Activated CD4-positive, alpha-beta T cell treated with anti-CD3 and anti-CD28 coated beads for 36 hours (primary cell): Measurements from ENCODE around the gene MXI1. TPM values are rescaled to one million over a fixed set of nuclear protein-coding genes. Genes with fewer than 3 reads are reported as not detected.
A peak's percentile ranks its signal among the peaks of the same experiment; 100 is the strongest.
"Not testable (repeated sequence)": the region's sequence is repeated elsewhere in the genome, so short reads cannot be mapped to it uniquely, and the experiment has no call there.

Experiments used
- ATAC-seq: fragments of 200-7000 bp; cut with Tn5 transposase; one replicate; pipeline ENCODE4 v1.10.0; 2021; ENCODE audit warnings: mild to moderate bottlenecking, moderate library complexity
- CTCF ChIA-PET: fragments of 350-600 bp; sonication (Branson Sonifier 250); formaldehyde crosslinking; loops from one replicate; lab custom pipeline; 2021; ENCODE audit warnings: antibody characterized with exemption; lab: Charles Lee
- POLR2A ChIA-PET: fragments of 350-600 bp; sonication (Branson Sonifier 250); formaldehyde crosslinking; loops from one replicate; lab custom pipeline; 2021; ENCODE audit warnings: antibody characterized with exemption, inconsistent platforms; lab: Charles Lee
- DNase-seq: peaks from one replicate; pipeline ENCODE4 v3.0.0-alpha.2; 2020
- H3K27ac Mint-ChIP-seq: one replicate; pipeline ENCODE4 v1.8.0; 2021; ENCODE audit warnings: mixed read lengths
- H3K27me3 Mint-ChIP-seq: one replicate; pipeline ENCODE4 v1.8.0; 2021; ENCODE audit warnings: mixed read lengths
- H3K36me3 Mint-ChIP-seq: one replicate; pipeline ENCODE4 v1.8.0; 2021; ENCODE audit warnings: low read depth, mixed read lengths
- H3K4me1 Mint-ChIP-seq: one replicate; pipeline ENCODE4 v1.8.0; 2021; ENCODE audit warnings: mixed read lengths
- H3K4me3 Mint-ChIP-seq: one replicate; pipeline ENCODE4 v1.8.0; 2021; ENCODE audit warnings: mild to moderate bottlenecking, moderate library complexity, mixed read lengths
- H3K9me3 Mint-ChIP-seq: one replicate; pipeline ENCODE4 v1.8.0; 2021; ENCODE audit warnings: low read depth, mixed read lengths
- intact Hi-C, 2 experiments: fragments of 100-400 bp; cut with DNase I in 1 of 2; cut with micrococcal nuclease in 1 of 2; formaldehyde crosslinking; loops; one replicate each; pipeline versions ENCODE4 v1.14.2 to v1.15.1; 2022 to 2024; cut with DNase I, micrococcal nuclease
- total RNA-seq, 2 experiments: library from RNA; stranded (reverse); gene quantifications; one replicate each; pipeline ENCODE4 v1.2.3, GENCODE V29; 2021

The MXI1 gene
- total RNA-seq, 2 experiments from 2014 or later: 49.7 to 75.7 TPM

GRCh38 chr10:110272995-110273394, 65.6 kb downstream of the MXI1 start:
- intact Hi-C loops, ATAC-seq, DNase-seq, H3K36me3 Mint-ChIP-seq, POLR2A ChIA-PET, H3K27me3 Mint-ChIP-seq, H3K27ac Mint-ChIP-seq, H3K9me3 Mint-ChIP-seq, H3K4me3 Mint-ChIP-seq: not testable (repeated sequence)
- peaks cover 53% of the 10 kb centered on the region for H3K4me1 Mint-ChIP-seq
- CTCF ChIA-PET: interaction anchor here (0.6 to 4.1 kb wide), 8 partner anchors 7 to 389 kb away, joined by 3 to 17 read pairs (median 4); no protein-coding TSS in a partner anchor

GRCh38 chr10:110273474-110273873, 66.1 kb downstream of the MXI1 start:
- H3K4me3 Mint-ChIP-seq: no peak overlapping the region
- H3K9me3 Mint-ChIP-seq: no peaks in the 10 kb centered on the region
- POLR2A ChIA-PET: no interaction called here
- H3K36me3 Mint-ChIP-seq: no peaks in the 10 kb centered on the region
- CTCF ChIA-PET: interaction anchor here (0.6 to 4.1 kb wide), 11 partner anchors 8 to 389 kb away, joined by 3 to 17 read pairs (median 5); partner anchors contain the start of gene MXI1
- peak overlapping the region; percentile 66 for H3K27ac Mint-ChIP-seq
- peak; percentile 57 for ATAC-seq
- intact Hi-C loops: no loop called here
- peaks cover 51% of the 10 kb centered on the region for H3K4me1 Mint-ChIP-seq
- no peaks in the 10 kb centered on the region for H3K27me3 Mint-ChIP-seq
- peak; percentile 65 for DNase-seq

GRCh38 chr10:110274072-110274627, 66.7 kb downstream of the MXI1 start:
- no peaks in the 10 kb centered on the region for H3K36me3 Mint-ChIP-seq
- H3K4me1 Mint-ChIP-seq: peaks cover 50% of the 10 kb centered on the region
- ATAC-seq (no peak), DNase-seq (no peak)
- H3K9me3 Mint-ChIP-seq: no peaks in the 10 kb centered on the region
- no peaks in the 10 kb centered on the region for H3K27me3 Mint-ChIP-seq
- ChIA-PET POLR2A (no interaction called here), CTCF (interaction anchor here (0.6 to 4.1 kb wide), 14 partner anchors 8 to 141 kb away, joined by 3 to 17 read pairs (median 6); partner anchors contain the start of gene MXI1)
- no peak overlapping the region for H3K4me3 Mint-ChIP-seq
- H3K27ac Mint-ChIP-seq: no peak overlapping the region
- intact Hi-C loops: no loop called here

GRCh38 chr10:110274647-110275046, 67.2 kb downstream of the MXI1 start:
- DNase-seq (no peak), ATAC-seq (no peak)
- H3K36me3 Mint-ChIP-seq: peaks cover 3% of the 10 kb centered on the region
- no peak overlapping the region for H3K27ac Mint-ChIP-seq
- CTCF ChIA-PET: interaction anchor here (1.0 to 4.1 kb wide), 11 partner anchors 9 to 141 kb away, joined by 4 to 17 read pairs (median 6); partner anchors contain the start of gene MXI1
- no peaks in the 10 kb centered on the region for H3K27me3 Mint-ChIP-seq
- H3K9me3 Mint-ChIP-seq: no peaks in the 10 kb centered on the region
- H3K4me3 Mint-ChIP-seq: no peak overlapping the region
- peaks cover 49% of the 10 kb centered on the region for H3K4me1 Mint-ChIP-seq
- intact Hi-C loops: loop anchor here in 1 of 2 experiments (5.0 kb wide), 1 partner anchor 297 kb away; no protein-coding TSS in a partner anchor
- POLR2A ChIA-PET: no interaction called here

GRCh38 chr10:110275128-110275729, 67.8 kb downstream of the MXI1 start:
- POLR2A ChIA-PET: no interaction called here
- no peak for ATAC-seq
- intact Hi-C loops: loop anchor here in 1 of 2 experiments (5.0 kb wide), 1 partner anchor 298 kb away; no protein-coding TSS in a partner anchor
- peaks cover 3% of the 10 kb centered on the region for H3K36me3 Mint-ChIP-seq
- CTCF ChIA-PET: interaction anchor here (1.0 to 4.1 kb wide), 10 partner anchors 10 to 142 kb away, joined by 4 to 17 read pairs (median 6); partner anchors contain the start of gene MXI1
- no peaks in the 10 kb centered on the region for H3K9me3 Mint-ChIP-seq
- no peaks in the 10 kb centered on the region for H3K27me3 Mint-ChIP-seq
- H3K4me3 Mint-ChIP-seq: no peak overlapping the region
- H3K27ac Mint-ChIP-seq: no peak overlapping the region
- no peak for DNase-seq
- H3K4me1 Mint-ChIP-seq: peaks cover 44% of the 10 kb centered on the region

GRCh38 chr10:110276603-110277002, 69.2 kb downstream of the MXI1 start:
- no peak overlapping the region for H3K4me3 Mint-ChIP-seq
- intact Hi-C loops: loop anchor here in 1 of 2 experiments (5.0 kb wide), 1 partner anchor 299 kb away; no protein-coding TSS in a partner anchor
- H3K27me3 Mint-ChIP-seq: no peaks in the 10 kb centered on the region
- peaks cover 38% of the 10 kb centered on the region for H3K4me1 Mint-ChIP-seq
- ATAC-seq (no peak), DNase-seq (no peak)
- H3K9me3 Mint-ChIP-seq: no peaks in the 10 kb centered on the region
- H3K36me3 Mint-ChIP-seq: peaks cover 6% of the 10 kb centered on the region
- CTCF ChIA-PET: no interaction called here
- POLR2A ChIA-PET: interaction anchor here (0.6 kb wide), 1 partner anchor 116 kb away, joined by 4 read pairs; no protein-coding TSS in a partner anchor
- H3K27ac Mint-ChIP-seq: no peak overlapping the region

GRCh38 chr10:110277591-110277990, 70.2 kb downstream of the MXI1 start:
- Mint-ChIP-seq H3K4me3 (no peak overlapping the region), H3K27ac (no peak overlapping the region), H3K27me3 (no peaks in the 10 kb centered on the region), H3K36me3 (peaks cover 6% of the 10 kb centered on the region), H3K9me3 (no peaks in the 10 kb centered on the region), H3K4me1 (peaks cover 39% of the 10 kb centered on the region)
- DNase-seq (no peak), ATAC-seq (no peak)
- intact Hi-C loops: loop anchor here in 1 of 2 experiments (5.0 kb wide), 1 partner anchor 300 kb away; no protein-coding TSS in a partner anchor
- CTCF ChIA-PET: interaction anchor here (1.4 to 1.8 kb wide), 2 partner anchors 114 to 131 kb away, joined by 4 to 5 read pairs; no protein-coding TSS in a partner anchor
- POLR2A ChIA-PET: no interaction called here

- Mint-ChIP-seq H3K4me3 (no peak overlapping the region), H3K27ac (no peak overlapping the region), H3K9me3 (no peaks in the 10 kb centered on the region), H3K4me1 (peaks cover 30% of the 10 kb centered on the region), H3K27me3 (no peaks in the 10 kb centered on the region), H3K36me3 (peaks cover 6% of the 10 kb centered on the region)
- no peak for DNase-seq
- ChIA-PET CTCF (interaction anchor here (0.5 to 4.2 kb wide), 35 partner anchors 9 to 1951 kb away, joined by 3 to 52 read pairs (median 4); partner anchors contain the start of genes MXI1 and SMNDC1), POLR2A (interaction anchor here (0.7 kb wide), 1 partner anchor 146 kb away, joined by 3 read pairs; no protein-coding TSS in a partner anchor)
- no peak for ATAC-seq
- intact Hi-C loops: loop anchor here (1.0 to 5.0 kb wide), 5 partner anchors 52 to 301 kb away; no protein-coding TSS in a partner anchor
These were observed 71.4 kb downstream of the MXI1 start for GRCh38 chr10:110278562-110279406.

- ChIA-PET CTCF (interaction anchor here (0.8 to 4.2 kb wide), 33 partner anchors 10 to 331 kb away, joined by 3 to 52 read pairs (median 4); partner anchors contain the start of genes MXI1 and SMNDC1), POLR2A (interaction anchor here (0.7 kb wide), 1 partner anchor 147 kb away, joined by 3 read pairs; no protein-coding TSS in a partner anchor)
- Mint-ChIP-seq H3K27me3 (no peaks in the 10 kb centered on the region), H3K36me3 (peaks cover 10% of the 10 kb centered on the region), H3K9me3 (no peaks in the 10 kb centered on the region), H3K4me1 (peaks cover 23% of the 10 kb centered on the region), H3K4me3 (no peak overlapping the region), H3K27ac (no peak overlapping the region)
- intact Hi-C loops: loop anchor here (1.0 to 5.0 kb wide), 5 partner anchors 53 to 302 kb away; no protein-coding TSS in a partner anchor
- ATAC-seq (peak; percentile 51), DNase-seq (peak; percentile 60)
These were observed 72.1 kb downstream of the MXI1 start for GRCh38 chr10:110279407-110279986.

- DNase-seq (no peak), ATAC-seq (no peak)
- ChIA-PET POLR2A (no interaction called here), CTCF (interaction anchor here (1.6 to 4.8 kb wide), 4 partner anchors 10 to 146 kb away, joined by 5 to 24 read pairs (median 7); partner anchors contain the start of gene MXI1)
- Mint-ChIP-seq H3K4me3 (no peak overlapping the region), H3K9me3 (no peaks in the 10 kb centered on the region), H3K4me1 (peaks cover 4% of the 10 kb centered on the region), H3K27me3 (no peaks in the 10 kb centered on the region), H3K36me3 (peaks cover 25% of the 10 kb centered on the region), H3K27ac (no peak overlapping the region)
- intact Hi-C loops: no loop called here
These were observed 76.9 kb downstream of the MXI1 start for GRCh38 chr10:110284262-110284661.
